Trophoblast cell (in vitro differentiated cells and primary cell): Measurements from ENCODE around the gene CASP14.
"Not testable (repeated sequence)": the region's sequence is repeated elsewhere in the genome, so short reads cannot be mapped to it uniquely, and the experiment has no call there.

Experiments
- DNase-seq, 2 donors: peaks; one replicate each; pipeline ENCODE4 v3.0.0-alpha.2; 2016
- H2AFZ ChIP-seq: 2 replicates; pipeline ENCODE4 v1.6.1; 2013; ENCODE audit warnings: low read length, moderate library complexity, mild to moderate bottlenecking; ENCODE audit not compliant: insufficient read depth, poor library complexity
- H2AK5ac ChIP-seq: 2 replicates; pipeline ENCODE4 v1.6.1; 2013; ENCODE audit warnings: mild to moderate bottlenecking, low read length
- H2BK120ac ChIP-seq: 2 replicates; pipeline ENCODE4 v1.6.1; 2013; ENCODE audit warnings: low read length, mild to moderate bottlenecking, moderate library complexity; ENCODE audit not compliant: insufficient read depth, poor library complexity
- H2BK12ac ChIP-seq: 2 replicates; pipeline ENCODE4 v1.6.1; 2013; ENCODE audit warnings: mild to moderate bottlenecking, low read length, moderate library complexity
- H2BK5ac ChIP-seq: 2 replicates; pipeline ENCODE4 v1.6.1; 2013; ENCODE audit warnings: low read length, low read depth, moderate library complexity, mild to moderate bottlenecking; ENCODE audit not compliant: poor library complexity
- H3K14ac ChIP-seq: 2 replicates; pipeline ENCODE4 v1.6.1; 2013; ENCODE audit warnings: mild to moderate bottlenecking, low read length
- H3K18ac ChIP-seq: 2 replicates; pipeline ENCODE4 v1.6.1; 2013; ENCODE audit warnings: mild to moderate bottlenecking, low read length
- H3K23ac ChIP-seq: 2 replicates; pipeline ENCODE4 v1.6.1; 2013; ENCODE audit warnings: low read length
- H3K27ac ChIP-seq: 2 replicates; pipeline ENCODE4 v1.5.1; 2013; ENCODE audit warnings: low read depth, mild to moderate bottlenecking, inconsistent platforms, low read length, moderate library complexity
- H3K27me3 ChIP-seq: 2 replicates; pipeline ENCODE4 v1.6.1; 2013; ENCODE audit warnings: inconsistent platforms, mild to moderate bottlenecking, low read length, moderate library complexity; ENCODE audit not compliant: insufficient read depth
- H3K36me3 ChIP-seq, 2 experiments: 1 replicate in 1 of 2; 2 replicates in 1 of 2; pipeline ENCODE4 v1.6.1; 2013; ENCODE audit warnings: low read length in 2 of 2, mild to moderate bottlenecking in 2 of 2, moderate library complexity in 1 of 2; ENCODE audit not compliant: insufficient read depth in 2 of 2, control insufficient read depth in 1 of 2
- H3K4ac ChIP-seq: 2 replicates; pipeline ENCODE4 v1.6.1; 2013; ENCODE audit warnings: low read depth, mild to moderate bottlenecking, low read length, moderate library complexity
- H3K4me1 ChIP-seq, 2 experiments: 1 replicate in 1 of 2; 2 replicates in 1 of 2; pipeline ENCODE4 v1.6.1; 2013; ENCODE audit warnings: low read length in 2 of 2, mild to moderate bottlenecking in 2 of 2, moderate library complexity in 1 of 2; ENCODE audit not compliant: insufficient read depth in 2 of 2, control insufficient read depth in 1 of 2
- H3K4me2 ChIP-seq: 2 replicates; pipeline ENCODE4 v1.6.1; 2013; ENCODE audit warnings: inconsistent platforms, mild to moderate bottlenecking, low read length, moderate library complexity
- H3K4me3 ChIP-seq: 2 replicates; pipeline ENCODE4 v1.5.1; 2013; ENCODE audit warnings: mild to moderate bottlenecking, low read depth, low read length, inconsistent platforms
- H3K79me1 ChIP-seq: one replicate; pipeline ENCODE4 v1.6.1; 2013; ENCODE audit warnings: low read length
- H3K79me2 ChIP-seq: 2 replicates; pipeline ENCODE4 v1.6.1; 2013; ENCODE audit warnings: low read length, mild to moderate bottlenecking; ENCODE audit not compliant: control insufficient read depth, insufficient read depth, poor library complexity
- H3K9ac ChIP-seq: 2 replicates; pipeline ENCODE4 v1.6.1; 2013; ENCODE audit warnings: mild to moderate bottlenecking, low read length
- H3K9me3 ChIP-seq: 2 replicates; pipeline ENCODE4 v1.6.1; 2013; ENCODE audit warnings: low read depth, mild to moderate bottlenecking, control low read depth, inconsistent platforms, low read length; ENCODE audit not compliant: insufficient read depth
- H4K12ac ChIP-seq: 2 replicates; pipeline ENCODE4 v1.6.1; 2013; ENCODE audit warnings: low read depth, mild to moderate bottlenecking, low read length, moderate library complexity
- H4K8ac ChIP-seq: 2 replicates; pipeline ENCODE4 v1.6.1; 2013; ENCODE audit warnings: low read depth, mild to moderate bottlenecking, low read length, moderate library complexity
- H4K91ac ChIP-seq: one replicate; pipeline ENCODE4 v1.6.1; 2013; ENCODE audit warnings: low read depth, mild to moderate bottlenecking, low read length, moderate library complexity
- WGBS: extraction: QIAGEN DNeasy Blood & Tissue Kit; methylation state at CpG from one replicate; pipeline ENCODE4 v1.1.7; 2013; ENCODE audit warnings: missing lambda C conversion rate; ENCODE audit not compliant: insufficient read length, insufficient coverage; ENCODE audit errors: extremely low coverage; 5-methylcytosine and 5-hydroxymethylcytosine counted together

Gene CASP14

DNA sequence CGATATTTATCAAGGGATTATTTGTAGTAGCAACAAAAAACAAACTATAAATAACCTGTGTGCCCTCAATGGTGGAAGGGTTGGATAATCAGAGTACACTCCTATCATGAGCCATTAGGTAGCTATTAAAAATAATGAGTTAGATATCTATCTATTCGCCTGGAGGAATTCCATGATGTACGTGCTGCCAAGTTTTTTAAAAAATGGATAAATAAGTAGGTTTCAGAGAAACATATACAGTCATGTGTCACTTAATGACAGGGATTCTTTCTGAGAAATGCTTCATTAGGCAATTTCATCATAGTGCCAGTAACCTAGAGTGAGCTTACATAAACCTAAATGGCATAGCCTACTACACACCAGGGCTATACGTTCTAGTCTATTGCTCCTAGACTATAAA lies 26.5 kb downstream of the CASP14 start:
- Histone ChIP-seq H3K27ac (no peak overlapping the region), H2BK12ac (no peak overlapping the region), H3K18ac (no peak overlapping the region), H3K4me3 (no peak overlapping the region), H4K12ac (no peak overlapping the region), H3K79me1 (peaks cover 20% of the 10 kb centered on the region), H3K9me3 (no peaks in the 10 kb centered on the region), H3K27me3 (no peaks in the 10 kb centered on the region), H2AFZ (no peak overlapping the region), H4K8ac (no peak overlapping the region), H2BK5ac (no peak overlapping the region), H3K23ac (no peak overlapping the region), H3K36me3 (no peaks in the 10 kb centered on the region), H2AK5ac (no peak overlapping the region), H3K4me1 (peaks cover 16 to 19% of the 10 kb centered on the region in 2 experiments), H3K79me2 (peaks cover 3% of the 10 kb centered on the region), H3K4me2 (no peak overlapping the region), H3K9ac (no peak overlapping the region), H3K4ac (no peak overlapping the region), H2BK120ac (no peak overlapping the region), H4K91ac (no peak overlapping the region), H3K14ac (no peak overlapping the region)
- peak in 1 of 2 donors; percentile 56 for DNase-seq
- no CpG with 5 or more reads among the region's 4 CpGs for WGBS

- not testable (repeated sequence) for H3K36me3 ChIP-seq, H2BK12ac ChIP-seq, H2AK5ac ChIP-seq, H3K79me2 ChIP-seq, H3K14ac ChIP-seq, H3K9ac ChIP-seq, H2BK5ac ChIP-seq, H2BK120ac ChIP-seq, H4K8ac ChIP-seq, H3K4me3 ChIP-seq, H3K18ac ChIP-seq, H3K23ac ChIP-seq, H3K79me1 ChIP-seq, H3K4me2 ChIP-seq, H3K9me3 ChIP-seq, H3K27me3 ChIP-seq, H4K12ac ChIP-seq, H3K27ac ChIP-seq, H4K91ac ChIP-seq, H3K4me1 ChIP-seq, H2AFZ ChIP-seq, H3K4ac ChIP-seq
- DNase-seq, result peak in 1 of 2 donors; percentile 42
- no CpG with 5 or more reads among the region's 4 CpGs for WGBS
These were observed 30.7 kb downstream of the CASP14 start for GRCh38 chr19:15080002-15080401.

- H2AFZ ChIP-seq, result no peak within 1 kb of the TSS
- H3K36me3 ChIP-seq, result no peaks in the 10 kb centered on the region
- H2BK12ac ChIP-seq, result no peak within 1 kb of the TSS
- H4K8ac ChIP-seq, result no peak within 1 kb of the TSS
- no peak within 1 kb of the TSS for H3K4me3 ChIP-seq
- H3K79me2 ChIP-seq, result no peaks in the 10 kb centered on the region
- no peak within 1 kb of the TSS for H2AK5ac ChIP-seq
- H3K23ac ChIP-seq, result no peak within 1 kb of the TSS
- no peak within 1 kb of the TSS for H3K4me2 ChIP-seq
- H3K27me3 ChIP-seq, result no peaks in the 10 kb centered on the region
- no peak within 1 kb of the TSS for H4K12ac ChIP-seq
- no peak within 1 kb of the TSS for H3K27ac ChIP-seq
- no peak within 1 kb of the TSS for H4K91ac ChIP-seq
- H2BK120ac ChIP-seq, result no peak within 1 kb of the TSS
- H3K9me3 ChIP-seq, result no peaks in the 10 kb centered on the region
- no peaks in the 10 kb centered on the region for H3K79me1 ChIP-seq
- H3K18ac ChIP-seq, result no peak within 1 kb of the TSS
- no peak within 1 kb of the TSS for H3K9ac ChIP-seq
- no peaks in the 10 kb centered on the region for H3K4me1 ChIP-seq
- DNase-seq, result no peak
- no CpG with 5 or more reads among the region's 6 CpGs for WGBS
- no peak within 1 kb of the TSS for H3K4ac ChIP-seq
- no peak within 1 kb of the TSS for H2BK5ac ChIP-seq
- no peak within 1 kb of the TSS for H3K14ac ChIP-seq
These were observed 32.6 kb downstream of the CASP14 start, which contains the start of gene OR1I1 for GRCh38 chr19:15081911-15082310. TSS of gene OR1I1 (plus strand) at chr19:15082211. CDS start at chr19:15087066, 4,855 bp downstream.

- H3K4me1 ChIP-seq, result no peaks in the 10 kb centered on the region
- H3K36me3 ChIP-seq, result no peaks in the 10 kb centered on the region
- no peak overlapping the region for H3K4me2 ChIP-seq
- H2BK120ac ChIP-seq, result no peak overlapping the region
- H4K8ac ChIP-seq, result no peak overlapping the region
- H3K27me3 ChIP-seq, result no peaks in the 10 kb centered on the region
- no peak overlapping the region for H2AK5ac ChIP-seq
- H3K9ac ChIP-seq, result no peak overlapping the region
- no peak overlapping the region for H3K27ac ChIP-seq
- WGBS, result no CpG with 5 or more reads among the region's 11 CpGs
- H3K4ac ChIP-seq, result no peak overlapping the region
- no peak overlapping the region for H3K4me3 ChIP-seq
- no peak overlapping the region for H4K91ac ChIP-seq
- no peaks in the 10 kb centered on the region for H3K79me1 ChIP-seq
- H3K9me3 ChIP-seq, result peaks cover 4% of the 10 kb centered on the region
- no peak overlapping the region for H2BK5ac ChIP-seq
- H3K18ac ChIP-seq, result no peak overlapping the region
- no peak overlapping the region for H3K14ac ChIP-seq
- no peaks in the 10 kb centered on the region for H3K79me2 ChIP-seq
- no peak overlapping the region for H4K12ac ChIP-seq
- H3K23ac ChIP-seq, result no peak overlapping the region
- H2BK12ac ChIP-seq, result no peak overlapping the region
- H2AFZ ChIP-seq, result no peak overlapping the region
- DNase-seq, result no peak
These were observed 37.9 kb downstream of the CASP14 start for GRCh38 chr19:15087182-15087581.
